Smooth muscle cell of the brain vasculature (primary cell): ENCODE measurements around the gene RPL23.
A peak's percentile ranks its signal among the peaks of the same experiment; 100 is the strongest.
"Not testable (repeated sequence)": the region's sequence is repeated elsewhere in the genome, so short reads cannot be mapped to it uniquely, and the experiment has no call there.

Experiments
- DNase-seq: peaks from one replicate; pipeline ENCODE4 v3.0.0-alpha.2; 2012; ENCODE audit warnings: low read depth, low spot score

The RPL23 gene

GRCh38 chr17:38867968-38868816, 14.7 kb upstream of the RPL23 start:
- DNase-seq = no peak

GRCh38 chr17:38867179-38867967, 13.9 kb upstream of the RPL23 start:
- DNase-seq = no peak

GRCh38 chr17:38864636-38865398, 11.3 kb upstream of the RPL23 start:
- no peak for DNase-seq

- no peak for DNase-seq
These were observed 7.9 kb upstream of the RPL23 start for GRCh38 chr17:38861399-38861843.

GRCh38 chr17:38857271-38857670, 3.8 kb upstream of the RPL23 start:
- no peak for DNase-seq

GRCh38 chr17:38855101-38855714, 1.7 kb upstream of the RPL23 start:
- DNase-seq = not testable (repeated sequence)

GRCh38 chr17:38852771-38853291, 690 bp downstream of the RPL23 start:
- DNase-seq = no peak

GRCh38 chr17:38851434-38851833, 2.1 kb downstream of the RPL23 start:
- DNase-seq = no peak

- DNase-seq = no peak
These were observed 3.1 kb downstream of the RPL23 start for GRCh38 chr17:38850374-38850773.

GRCh38 chr17:38848939-38849605, 4.4 kb downstream of the RPL23 start:
- no peak for DNase-seq

- no peak for DNase-seq
These were observed 5.0 kb downstream of the RPL23 start for GRCh38 chr17:38848557-38848891.

GRCh38 chr17:38844261-38844757, 9.2 kb downstream of the RPL23 start:
- no peak for DNase-seq

GRCh38 chr17:38825762-38826247, 27.7 kb downstream of the RPL23 start:
- no peak for DNase-seq

GRCh38 chr17:38824899-38825761, 28.4 kb downstream of the RPL23 start, which contains the start of gene CWC25:
TSS of gene CWC25 (minus strand) at chr17:38825321. CDS start at chr17:38825183, 138 bp downstream.
- peak; percentile 96 for DNase-seq

GRCh38 chr17:38815576-38816193, 37.8 kb downstream of the RPL23 start:
- DNase-seq = no peak

- DNase-seq = no peak
These were observed 43.7 kb downstream of the RPL23 start for GRCh38 chr17:38809828-38810227.

GRCh38 chr17:38800237-38800760, 53.2 kb downstream of the RPL23 start:
- no peak for DNase-seq

- DNase-seq = peak; percentile 94
These were observed 53.9 kb downstream of the RPL23 start, which contains the start of gene PIP4K2B for GRCh38 chr17:38799501-38800236. TSS of gene PIP4K2B (minus strand) at chr17:38799556. CDS start at chr17:38799424, 132 bp downstream.
